MCF 10A (cell line): ENCODE data around the gene CD47. TPM values are rescaled to one million over a fixed set of nuclear protein-coding genes. Genes with fewer than 3 reads are reported as not detected.

ENCODE experiments used
- BruUV-seq: library from RNA; stranded (reverse); fragments of 400-500 nt; replicated peaks from 2 replicates; lab custom pipeline; 2021; lab: Mats Ljungman, UMichigan
- CTCF ChIA-PET: fragments of 300-600 bp; sonication (Branson Sonifier 250); formaldehyde crosslinking; extraction: SDS; loops from one replicate; lab custom pipeline; 2021; ENCODE audit warnings: antibody characterized with exemption, inconsistent platforms; lab: Yijun Ruan, JAX
- POLR2A ChIA-PET: fragments of 300-600, 350-650 bp; sonication (Branson Sonifier 250); formaldehyde crosslinking; extraction: SDS; loops from one replicate; lab custom pipeline; 2020; ENCODE audit warnings: antibody characterized with exemption, inconsistent platforms; lab: Yijun Ruan, JAX
- DNase-seq: peaks from one replicate; pipeline ENCODE4 v3.0.0-alpha.2; 2018; ENCODE audit not compliant: unreplicated experiment
- H3K27ac Mint-ChIP-seq: one replicate; pipeline ENCODE4 v1.8.0; 2022; ENCODE audit warnings: mild to moderate bottlenecking, low read depth, mixed read lengths; ENCODE audit not compliant: unreplicated experiment
- H3K27me3 Mint-ChIP-seq: one replicate; pipeline ENCODE4 v1.8.0; 2022; ENCODE audit warnings: mixed read lengths; ENCODE audit not compliant: insufficient read depth, unreplicated experiment
- H3K36me3 Mint-ChIP-seq: one replicate; pipeline ENCODE4 v1.8.0; 2022; ENCODE audit warnings: mild to moderate bottlenecking, moderate library complexity, mixed read lengths; ENCODE audit not compliant: insufficient read depth, unreplicated experiment
- H3K4me1 Mint-ChIP-seq: one replicate; pipeline ENCODE4 v1.8.0; 2022; ENCODE audit warnings: mixed read lengths; ENCODE audit not compliant: insufficient read depth, unreplicated experiment
- H3K4me3 Mint-ChIP-seq: one replicate; pipeline ENCODE4 v1.8.0; 2022; ENCODE audit warnings: mild to moderate bottlenecking, moderate library complexity, mixed read lengths; ENCODE audit not compliant: unreplicated experiment
- H3K9me3 Mint-ChIP-seq: one replicate; pipeline ENCODE4 v1.8.0; 2022; ENCODE audit warnings: mixed read lengths; ENCODE audit not compliant: unreplicated experiment
- CTCF ChIP-seq: fragments of 200-600 bp; IDR thresholded peaks from one replicate; pipeline ENCODE4 v1.8.0; 2022; ENCODE audit warnings: antibody characterized with exemption, mild to moderate bottlenecking; ENCODE audit not compliant: unreplicated experiment
- intact Hi-C: fragments of 100-400 bp; cut with micrococcal nuclease; formaldehyde crosslinking; loops from 2 replicates; pipeline ENCODE4 v1.14.1; 2022
- total RNA-seq: library from RNA; stranded (reverse); gene quantifications from 2 replicates; pipeline ENCODE4 v1.2.3, GENCODE V29; 2022

The CD47 gene
- total RNA-seq, 1 experiment from 2014 or later = 28.5 TPM

GRCh38 chr3:108085810-108086350 lies 5.0 kb downstream of the CD47 start:
- DNase-seq = no peak
- no peaks in the 10 kb centered on the region for H3K9me3 Mint-ChIP-seq
- intact Hi-C loops = no loop called here
- POLR2A ChIA-PET = interaction anchor here (1.5 kb wide), 1 partner anchor 47 kb away, joined by 3 read pairs; no protein-coding TSS in a partner anchor
- H3K4me1 Mint-ChIP-seq = no peaks in the 10 kb centered on the region
- H3K4me3 Mint-ChIP-seq = no peak overlapping the region
- TF ChIP-seq CTCF = no peak
- no peaks in the 10 kb centered on the region for H3K36me3 Mint-ChIP-seq
- no peak overlapping the region for H3K27ac Mint-ChIP-seq
- no peaks in the 10 kb centered on the region for H3K27me3 Mint-ChIP-seq
- no TSS peak for BruUV-seq
- CTCF ChIA-PET = interaction anchor here (0.7 to 1.6 kb wide), 3 partner anchors 147 to 390 kb away, joined by 3 to 7 read pairs (median 6); no protein-coding TSS in a partner anchor

- POLR2A ChIA-PET = interaction anchor here (1.5 kb wide), 1 partner anchor 48 kb away, joined by 3 read pairs; no protein-coding TSS in a partner anchor
- BruUV-seq = no TSS peak
- Mint-ChIP-seq H3K9me3 (no peaks in the 10 kb centered on the region), H3K4me1 (no peaks in the 10 kb centered on the region), H3K36me3 (no peaks in the 10 kb centered on the region), H3K4me3 (no peak overlapping the region), H3K27ac (no peak overlapping the region), H3K27me3 (no peaks in the 10 kb centered on the region)
- CTCF ChIA-PET = interaction anchor here (1.0 kb wide), 1 partner anchor 158 kb away, joined by 6 read pairs; no protein-coding TSS in a partner anchor
- TF ChIP-seq CTCF = no peak
- intact Hi-C loops = no loop called here
- DNase-seq = no peak
Measured at GRCh38 chr3:108085370-108085769, 5.5 kb downstream of the CD47 start.

GRCh38 chr3:108079877-108080276 lies 11.0 kb downstream of the CD47 start:
- no TSS peak for BruUV-seq
- ChIA-PET POLR2A (interaction anchor here (1.0 kb wide), 1 partner anchor 10 kb away, joined by 3 read pairs; no protein-coding TSS in a partner anchor), CTCF (interaction anchor here (0.6 to 1.2 kb wide), 2 partner anchors 141 to 268 kb away, joined by 3 to 4 read pairs; no protein-coding TSS in a partner anchor)
- Mint-ChIP-seq H3K27ac (no peak overlapping the region), H3K4me1 (no peaks in the 10 kb centered on the region), H3K9me3 (no peaks in the 10 kb centered on the region), H3K27me3 (no peaks in the 10 kb centered on the region), H3K36me3 (peaks cover 6% of the 10 kb centered on the region), H3K4me3 (no peak overlapping the region)
- no peak for DNase-seq
- TF ChIP-seq CTCF = no peak
- intact Hi-C loops = no loop called here

GRCh38 chr3:108079043-108079442 lies 11.8 kb downstream of the CD47 start:
- no TSS peak for BruUV-seq
- ChIA-PET POLR2A (no interaction called here), CTCF (no interaction called here)
- no peaks in the 10 kb centered on the region for H3K9me3 Mint-ChIP-seq
- no peak for TF ChIP-seq CTCF
- peaks cover 6% of the 10 kb centered on the region for H3K36me3 Mint-ChIP-seq
- H3K27me3 Mint-ChIP-seq = no peaks in the 10 kb centered on the region
- intact Hi-C loops = no loop called here
- no peak overlapping the region for H3K27ac Mint-ChIP-seq
- no peak for DNase-seq
- no peak overlapping the region for H3K4me3 Mint-ChIP-seq
- no peaks in the 10 kb centered on the region for H3K4me1 Mint-ChIP-seq
